ENCODE measurements around the gene RCOR1. TPM values are rescaled to one million over a fixed set of nuclear protein-coding genes. Genes with fewer than 3 reads are reported as not detected.
A peak's percentile ranks its signal among the peaks of the same experiment; 100 is the strongest.

RCOR1 gene
- total and polyA plus RNA-seq, 10 donors: 3.7 to 30.6 (median 21.1) TPM

DNA sequence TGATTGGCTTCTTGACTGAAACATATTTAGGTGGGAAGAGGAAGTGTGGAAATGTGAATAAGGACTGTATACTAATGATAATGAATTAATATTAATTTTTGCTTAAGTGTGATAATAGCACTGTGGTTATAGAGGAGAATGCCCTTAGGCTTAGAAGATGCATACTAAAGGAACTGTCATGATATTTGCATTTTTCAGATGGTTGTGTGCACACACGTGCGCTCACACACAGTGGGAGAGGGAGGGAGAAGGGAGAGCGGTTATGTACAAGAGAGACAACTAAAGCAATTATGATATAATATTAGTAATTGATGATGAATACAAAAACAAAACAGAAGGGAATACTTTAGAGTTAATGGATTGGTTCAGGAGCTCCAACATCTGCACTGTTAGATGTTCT, 54.2 kb downstream of the RCOR1 start:
- H3K27me3 ChIP-seq (replicated peaks in 1 of 7): no peaks in the 10 kb centered on the region
- H3K27ac ChIP-seq: peak overlapping the region in 5 of 8 donors; percentile 66 to 77 (median 75)
- no peak overlapping the region for H3K4me3 ChIP-seq
- peaks cover 12 to 98% (median 43%) of the 10 kb centered on the region in 6 donors for H3K4me1 ChIP-seq
- no peaks in the 10 kb centered on the region for H3K36me3 ChIP-seq
- DNase-seq: no peak
- WGBS, 5 donors: 63 to 72% (median 65%) methylated on average over 3 of the region's 3 CpGs
- TF ChIP-seq POLR2A (IDR thresholded peaks at IDR 0.05) (no peak), POLR2AphosphoS5 (IDR thresholded peaks at IDR 0.05) (no peak)
- TF ChIP-seq, protein P1, sequence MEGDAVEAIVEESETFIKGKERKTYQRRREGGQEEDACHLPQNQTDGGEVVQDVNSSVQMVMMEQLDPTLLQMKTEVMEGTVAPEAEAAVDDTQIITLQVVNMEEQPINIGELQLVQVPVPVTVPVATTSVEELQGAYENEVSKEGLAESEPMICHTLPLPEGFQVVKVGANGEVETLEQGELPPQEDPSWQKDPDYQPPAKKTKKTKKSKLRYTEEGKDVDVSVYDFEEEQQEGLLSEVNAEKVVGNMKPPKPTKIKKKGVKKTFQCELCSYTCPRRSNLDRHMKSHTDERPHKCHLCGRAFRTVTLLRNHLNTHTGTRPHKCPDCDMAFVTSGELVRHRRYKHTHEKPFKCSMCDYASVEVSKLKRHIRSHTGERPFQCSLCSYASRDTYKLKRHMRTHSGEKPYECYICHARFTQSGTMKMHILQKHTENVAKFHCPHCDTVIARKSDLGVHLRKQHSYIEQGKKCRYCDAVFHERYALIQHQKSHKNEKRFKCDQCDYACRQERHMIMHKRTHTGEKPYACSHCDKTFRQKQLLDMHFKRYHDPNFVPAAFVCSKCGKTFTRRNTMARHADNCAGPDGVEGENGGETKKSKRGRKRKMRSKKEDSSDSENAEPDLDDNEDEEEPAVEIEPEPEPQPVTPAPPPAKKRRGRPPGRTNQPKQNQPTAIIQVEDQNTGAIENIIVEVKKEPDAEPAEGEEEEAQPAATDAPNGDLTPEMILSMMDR (IDR thresholded peaks at IDR 0.05 in 8 of 11, conservative IDR thresholded peaks at IDR 0.05 in 3 of 11): no peak
- intact Hi-C loops (cut with DNase I; ENCODE audit: low total_unique reads): no loop called here
- H3K9me3 ChIP-seq: no peaks in the 10 kb centered on the region

DNA sequence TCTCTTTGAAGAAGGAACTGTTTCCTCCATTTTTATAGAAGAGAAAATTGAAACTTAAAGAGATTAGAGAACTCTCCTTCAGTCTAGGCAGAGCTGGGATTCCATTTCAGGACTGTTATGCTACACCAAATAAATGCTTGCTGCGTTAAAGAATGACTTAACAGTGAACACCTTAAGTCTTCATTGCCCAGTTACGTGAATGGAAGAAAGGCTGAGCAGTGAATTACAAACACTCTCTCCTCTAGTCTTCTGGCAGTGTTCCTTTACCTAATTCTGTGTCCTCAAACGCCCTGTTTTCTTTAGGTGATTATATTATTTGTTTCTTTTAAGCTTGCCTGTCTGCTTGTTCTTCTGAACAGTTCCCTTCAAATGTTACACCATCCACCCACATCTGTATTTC, 59.7 kb downstream of the RCOR1 start:
- no peak overlapping the region for H3K27ac ChIP-seq
- peaks cover 0 to 81% (median 17%) of the 10 kb centered on the region in 6 donors for H3K4me1 ChIP-seq

DNA sequence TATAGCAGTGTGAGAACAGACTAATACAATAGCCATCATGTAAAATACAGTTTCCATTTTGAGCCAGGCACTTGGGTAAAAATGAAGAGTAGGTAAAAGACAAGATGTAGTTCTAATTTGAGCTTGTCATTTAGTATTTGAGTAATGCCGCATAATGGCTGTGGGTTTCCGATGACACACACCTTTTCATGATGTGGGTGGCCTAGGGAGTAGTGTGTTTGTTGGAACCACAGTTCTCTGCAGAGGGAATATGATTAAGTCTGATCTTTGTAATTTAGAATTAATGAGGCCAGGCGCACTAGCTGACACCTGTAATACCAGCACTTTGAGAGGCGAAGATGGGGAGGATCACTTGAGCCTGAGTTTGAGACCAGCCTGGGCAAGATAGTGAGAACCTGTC, 61.8 kb downstream of the RCOR1 start:
- Histone ChIP-seq H3K4me3 (no peak overlapping the region), H3K36me3 (no peaks in the 10 kb centered on the region), H3K9me3 (peaks cover 0 to 9% (median 7%) of the 10 kb centered on the region in 8 donors), H3K27ac (no peak overlapping the region), H3K4me1 (peaks cover 0 to 60% (median 17%) of the 10 kb centered on the region in 6 donors), H3K27me3 (replicated peaks in 1 of 7) (no peaks in the 10 kb centered on the region)
- intact Hi-C loops (cut with DNase I; ENCODE audit: low total_unique reads): no loop called here
- WGBS, 5 donors: 93 to 98% (median 94%) methylated on average over 4 of the region's 4 CpGs
- TF ChIP-seq, protein P1 (IDR thresholded peaks at IDR 0.05 in 8 of 11, conservative IDR thresholded peaks at IDR 0.05 in 3 of 11): no peak
- TF ChIP-seq POLR2A (IDR thresholded peaks at IDR 0.05) (no peak), POLR2AphosphoS5 (IDR thresholded peaks at IDR 0.05) (no peak)
- DNase-seq: no peak

More for the DNA sequence above, 59.7 kb downstream of the RCOR1 start:
- intact Hi-C loops (cut with DNase I; ENCODE audit: low total_unique reads): no loop called here
- peaks cover 0 to 9% (median 7%) of the 10 kb centered on the region in 8 donors for H3K9me3 ChIP-seq
- H3K4me3 ChIP-seq: no peak overlapping the region
- TF ChIP-seq, protein P1 (IDR thresholded peaks at IDR 0.05 in 8 of 11, conservative IDR thresholded peaks at IDR 0.05 in 3 of 11): no peak
- TF ChIP-seq POLR2A (IDR thresholded peaks at IDR 0.05) (no peak), POLR2AphosphoS5 (IDR thresholded peaks at IDR 0.05) (no peak)
- H3K27me3 ChIP-seq (replicated peaks in 1 of 7): no peaks in the 10 kb centered on the region
- no peak for DNase-seq
- 74 to 80% (median 78%) methylated on average over 3 of the region's 3 CpGs for WGBS, 5 donors
- H3K36me3 ChIP-seq: no peaks in the 10 kb centered on the region

GRCh38 chr14:102655137-102655536, 62.7 kb downstream of the RCOR1 start:
- no peaks in the 10 kb centered on the region for H3K27me3 ChIP-seq (replicated peaks in 1 of 7)
- H3K36me3 ChIP-seq: no peaks in the 10 kb centered on the region
- TF ChIP-seq POLR2AphosphoS5 (IDR thresholded peaks at IDR 0.05) (no peak), POLR2A (IDR thresholded peaks at IDR 0.05) (no peak)
- TF ChIP-seq, protein P1 (IDR thresholded peaks at IDR 0.05 in 8 of 11, conservative IDR thresholded peaks at IDR 0.05 in 3 of 11): no peak
- H3K9me3 ChIP-seq: peaks cover 0 to 9% (median 7%) of the 10 kb centered on the region in 8 donors
- H3K4me1 ChIP-seq: peaks cover 0 to 61% (median 18%) of the 10 kb centered on the region in 6 donors
- no peak overlapping the region for H3K4me3 ChIP-seq
- intact Hi-C loops (cut with DNase I; ENCODE audit: low total_unique reads): no loop called here
- DNase-seq: no peak
- peak overlapping the region in 1 of 8 donors; percentile 36 for H3K27ac ChIP-seq
